Thymus (tissue), 11 donors: Measurements from ENCODE around the gene ZBTB7C. TPM values are rescaled to one million over a fixed set of nuclear protein-coding genes. Genes with fewer than 3 reads are reported as not detected.

Source experiments
- DNase-seq, 9 donors: peaks; one replicate each; pipeline ENCODE4 v3.0.0-alpha.2; 2013; ENCODE audit warnings: low spot score in 9 of 9, low read depth in 6 of 9, missing footprints in 1 of 9
- H3K27ac ChIP-seq, 2 donors: one replicate each; pipeline ENCODE4 v1.5.1; 2013; ENCODE audit warnings: control low read depth in 1 of 2, low read depth in 1 of 2, low read length in 1 of 2, mild to moderate bottlenecking in 1 of 2, moderate library complexity in 1 of 2
- H3K27me3 ChIP-seq, 2 donors: one replicate each; pipeline ENCODE4 v1.5.1; 2013; ENCODE audit warnings: low read length in 1 of 2; ENCODE audit not compliant: control insufficient read depth in 2 of 2, insufficient read depth in 1 of 2
- H3K36me3 ChIP-seq, 2 donors: one replicate each; pipeline ENCODE4 v1.5.1; 2013; ENCODE audit warnings: low read length in 1 of 2, mild to moderate bottlenecking in 1 of 2, moderate library complexity in 1 of 2; ENCODE audit not compliant: control insufficient read depth in 2 of 2, insufficient read depth in 2 of 2
- H3K4me1 ChIP-seq, 2 donors: one replicate each; pipeline ENCODE4 v1.5.1; 2013; ENCODE audit warnings: low read length in 2 of 2; ENCODE audit not compliant: control insufficient read depth in 2 of 2, insufficient read depth in 2 of 2
- H3K4me3 ChIP-seq, 2 donors: one replicate each; pipeline ENCODE4 v1.5.1; 2013; ENCODE audit warnings: low read length in 2 of 2, control low read depth in 1 of 2, mild to moderate bottlenecking in 1 of 2
- H3K9me3 ChIP-seq, 2 donors: one replicate each; pipeline ENCODE4 v1.5.1; 2013; ENCODE audit warnings: low read length in 1 of 2, mild to moderate bottlenecking in 1 of 2; ENCODE audit not compliant: control insufficient read depth in 2 of 2, insufficient read depth in 1 of 2
- WGBS: extraction: QIAGEN DNeasy Blood & Tissue Kit; methylation state at CpG from one replicate; pipeline ENCODE4 v1.1.7; 2013; 5-methylcytosine and 5-hydroxymethylcytosine counted together
- polyA plus RNA-seq: library from polyadenylated mRNA; stranded (reverse); fragments of 200-250 nt; gene quantifications from one replicate; pipeline ENCODE4 v1.2.3, GENCODE V29; 2013
- total RNA-seq: library from RNA; stranded (reverse); fragments of 120-200 nt; gene quantifications from one replicate; pipeline ENCODE4 v1.2.4, GENCODE V29; 2013
- donor health status: healthy.

ZBTB7C gene
- total and polyA plus RNA-seq, 2 donors = 0.14 to 0.73 TPM

DNA sequence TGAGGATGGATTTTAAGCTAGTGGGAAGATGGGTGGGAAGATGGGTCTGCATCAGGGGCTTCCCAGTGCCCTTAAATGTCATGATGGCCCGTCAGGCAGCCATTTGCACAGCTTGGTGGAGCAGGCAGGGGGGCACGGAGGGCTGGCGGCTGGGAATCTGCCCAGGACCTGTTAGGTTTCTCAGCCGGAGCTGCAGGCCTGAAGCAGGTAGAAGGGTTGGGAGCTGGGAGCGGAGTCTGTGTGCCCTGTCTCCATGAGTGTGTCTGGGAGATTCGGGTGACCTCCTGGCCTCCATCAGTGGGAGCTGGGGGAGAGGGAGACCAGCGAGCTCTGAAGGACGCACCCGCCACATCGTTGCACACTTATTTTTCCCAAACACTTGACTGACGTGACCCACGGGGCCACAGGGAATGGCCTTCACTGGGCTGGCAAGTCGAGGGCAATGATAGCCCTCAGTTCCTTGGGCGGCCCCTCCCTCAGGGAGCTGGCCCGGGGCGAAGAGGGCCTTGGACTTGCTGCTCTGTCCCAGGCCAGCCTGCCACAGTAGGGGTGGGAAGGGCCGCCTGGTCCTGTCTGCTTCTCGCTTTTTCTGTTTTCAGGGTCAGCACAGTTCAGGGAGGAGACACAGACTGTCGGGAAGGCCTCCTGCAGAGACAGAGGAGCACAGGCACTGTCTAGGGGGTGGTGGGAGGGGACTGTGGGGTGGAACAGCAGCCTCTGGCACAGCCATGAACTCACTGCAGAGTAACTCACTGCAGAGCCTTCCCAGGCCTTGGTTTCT, 236.8 kb downstream of the ZBTB7C start:
- no peaks in the 10 kb centered on the region for H3K27me3 ChIP-seq
- H3K36me3 ChIP-seq = no peaks in the 10 kb centered on the region
- no peaks in the 10 kb centered on the region for H3K9me3 ChIP-seq
- H3K4me3 ChIP-seq = no peak overlapping the region
- no peaks in the 10 kb centered on the region for H3K4me1 ChIP-seq
- no peak overlapping the region for H3K27ac ChIP-seq
- DNase-seq = no peak
- WGBS = 95% methylated on average over 19 of the region's 19 CpGs

DNA sequence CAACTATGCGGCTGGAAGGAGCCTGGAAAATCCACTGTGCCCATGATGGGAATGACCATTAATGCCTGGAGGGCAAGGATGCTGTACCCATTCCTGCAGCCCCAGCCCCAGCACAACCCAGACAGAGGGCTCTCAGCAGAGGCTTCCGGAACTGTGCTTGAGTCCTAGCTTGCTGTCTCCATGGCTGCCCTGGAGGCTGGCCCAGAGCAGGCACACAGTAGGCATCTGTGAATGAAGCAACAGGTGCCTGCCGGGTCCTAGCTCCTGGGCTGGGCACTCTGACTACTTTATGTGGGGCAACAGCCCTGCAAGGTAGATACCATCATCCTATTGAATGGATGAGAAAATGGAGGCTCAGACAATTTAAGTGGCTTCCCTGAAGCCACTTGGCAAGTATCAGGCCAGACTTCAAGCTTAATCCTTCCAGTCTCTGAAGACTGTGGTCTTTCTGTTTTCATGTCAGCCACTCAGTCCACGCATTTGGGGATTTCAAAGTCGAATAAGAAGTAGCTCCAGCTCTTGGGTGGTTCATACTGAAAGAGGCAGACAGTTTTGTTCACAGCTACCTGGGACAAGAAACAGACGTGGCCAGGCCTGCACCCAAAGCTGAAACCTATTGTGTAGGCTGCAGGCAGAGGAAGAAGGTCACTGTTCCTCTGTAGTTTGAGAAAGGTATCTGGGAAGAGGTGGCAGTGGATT, 237.5 kb downstream of the ZBTB7C start:
- no peaks in the 10 kb centered on the region for H3K27me3 ChIP-seq
- DNase-seq = no peak
- H3K4me3 ChIP-seq = no peak overlapping the region
- no peak overlapping the region for H3K27ac ChIP-seq
- WGBS = 95% methylated on average over 6 of the region's 6 CpGs
- H3K36me3 ChIP-seq = no peaks in the 10 kb centered on the region
- no peaks in the 10 kb centered on the region for H3K9me3 ChIP-seq
- H3K4me1 ChIP-seq = peaks cover 0 to 6% of the 10 kb centered on the region in 2 donors

DNA sequence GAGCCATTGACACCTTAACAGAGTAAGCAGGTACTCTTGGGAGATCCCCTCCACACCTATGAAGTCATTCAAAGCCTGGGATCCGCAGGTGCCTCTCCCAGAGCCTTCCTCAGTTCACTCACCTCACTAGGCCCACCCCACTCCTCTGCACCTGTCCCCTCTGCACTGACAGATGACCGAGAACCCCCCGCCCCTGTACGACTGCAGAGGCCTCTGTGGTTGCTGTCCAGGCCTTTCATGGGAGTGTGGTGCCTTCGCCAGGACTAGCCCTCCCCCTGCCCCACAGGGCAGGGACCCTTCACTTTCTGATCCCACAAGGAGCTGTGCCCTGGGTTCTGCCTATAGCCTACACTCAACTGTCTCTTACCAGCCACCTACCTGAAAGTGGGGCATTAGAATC, 238.5 kb downstream of the ZBTB7C start:
- WGBS = 87% methylated on average over 5 of the region's 5 CpGs
- H3K27me3 ChIP-seq = no peaks in the 10 kb centered on the region
- no peak for DNase-seq
- H3K4me1 ChIP-seq = peaks cover 0 to 8% of the 10 kb centered on the region in 2 donors
- no peaks in the 10 kb centered on the region for H3K36me3 ChIP-seq
- H3K9me3 ChIP-seq = no peaks in the 10 kb centered on the region
- H3K4me3 ChIP-seq = no peak overlapping the region
- H3K27ac ChIP-seq = no peak overlapping the region

DNA sequence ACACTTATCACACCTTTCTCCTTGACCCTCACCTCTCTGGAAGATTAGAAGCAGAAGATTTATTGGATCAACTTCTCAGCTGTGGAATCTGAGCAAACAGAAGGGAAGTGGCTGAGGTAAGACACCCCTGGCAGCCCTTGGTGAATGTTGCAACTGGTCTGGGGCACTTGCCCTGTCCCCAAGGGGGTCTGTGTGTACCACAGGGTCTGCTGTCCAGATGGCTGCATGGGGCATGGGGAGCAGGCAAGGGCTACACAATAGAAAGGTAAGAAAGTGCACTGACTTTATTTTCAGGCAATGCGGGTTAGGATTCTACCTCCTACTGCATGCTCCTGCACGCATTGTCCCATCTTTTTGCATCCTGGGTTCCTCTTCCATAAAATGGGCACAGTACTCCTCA, 240.3 kb downstream of the ZBTB7C start:
- peaks cover 0 to 8% of the 10 kb centered on the region in 2 donors for H3K4me1 ChIP-seq
- no peak overlapping the region for H3K27ac ChIP-seq
- WGBS = 94% methylated on average over 2 of the region's 2 CpGs
- no peaks in the 10 kb centered on the region for H3K27me3 ChIP-seq
- no peaks in the 10 kb centered on the region for H3K36me3 ChIP-seq
- no peaks in the 10 kb centered on the region for H3K9me3 ChIP-seq
- no peak overlapping the region for H3K4me3 ChIP-seq
- DNase-seq = no peak

DNA sequence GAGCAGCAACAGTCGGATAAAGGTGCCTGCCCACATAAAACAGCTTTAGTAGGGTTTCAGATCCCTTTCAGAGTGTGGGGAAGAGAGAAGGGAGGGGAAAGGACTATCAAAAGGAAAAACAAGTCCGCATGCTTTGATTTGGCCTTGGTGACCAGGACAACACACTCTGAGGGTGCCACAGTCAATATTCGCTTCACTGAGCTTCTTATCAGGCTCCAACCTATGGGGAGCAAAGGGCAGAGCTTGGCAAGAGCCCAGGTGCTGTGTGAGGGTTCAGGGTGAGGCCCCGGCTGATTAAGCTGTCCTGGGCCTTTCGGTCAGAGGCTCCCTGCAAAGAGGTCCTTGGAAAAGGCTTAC, 241.3 kb downstream of the ZBTB7C start:
- Histone ChIP-seq H3K4me3 (no peak overlapping the region), H3K9me3 (no peaks in the 10 kb centered on the region), H3K27me3 (peaks cover 0 to 6% of the 10 kb centered on the region in 2 donors), H3K36me3 (no peaks in the 10 kb centered on the region), H3K4me1 (peaks cover 0 to 8% of the 10 kb centered on the region in 2 donors), H3K27ac (no peak overlapping the region)
- WGBS = 94% methylated on average over 5 of the region's 5 CpGs
- no peak for DNase-seq

DNA sequence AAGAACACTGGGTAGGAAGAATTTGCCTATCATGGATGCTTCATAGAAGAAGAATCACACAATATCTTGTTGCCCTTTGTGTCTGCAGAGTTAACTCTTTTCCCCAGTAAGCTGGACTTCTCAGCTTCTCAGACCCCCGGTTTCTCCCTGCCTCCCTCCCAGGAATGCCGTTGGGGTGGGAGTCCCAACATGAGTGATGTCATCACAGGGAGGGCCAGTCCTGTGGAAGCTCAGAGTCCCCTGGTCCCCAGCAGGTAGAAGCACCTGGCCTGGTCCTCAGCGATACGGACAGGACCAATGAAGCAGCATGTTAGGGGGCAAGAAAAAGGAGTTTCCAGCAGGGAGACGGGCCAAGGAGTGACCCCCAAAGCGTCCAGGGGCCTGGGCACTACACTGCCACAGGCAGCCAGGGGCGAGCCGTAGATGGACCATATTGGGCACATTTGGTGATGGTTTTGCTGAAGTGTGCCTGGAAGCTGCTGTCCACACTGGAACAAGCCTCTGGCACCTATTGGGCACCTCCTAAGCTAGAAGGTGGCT, 242.8 kb downstream of the ZBTB7C start:
- Histone ChIP-seq H3K36me3 (no peaks in the 10 kb centered on the region), H3K27ac (no peak overlapping the region), H3K4me3 (no peak overlapping the region), H3K27me3 (peaks cover 3 to 17% of the 10 kb centered on the region in 2 donors), H3K9me3 (peaks cover 0 to under 1% of the 10 kb centered on the region in 2 donors), H3K4me1 (peaks cover 0 to 12% of the 10 kb centered on the region in 2 donors)
- 87% methylated on average over 8 of the region's 8 CpGs for WGBS
- no peak for DNase-seq

DNA sequence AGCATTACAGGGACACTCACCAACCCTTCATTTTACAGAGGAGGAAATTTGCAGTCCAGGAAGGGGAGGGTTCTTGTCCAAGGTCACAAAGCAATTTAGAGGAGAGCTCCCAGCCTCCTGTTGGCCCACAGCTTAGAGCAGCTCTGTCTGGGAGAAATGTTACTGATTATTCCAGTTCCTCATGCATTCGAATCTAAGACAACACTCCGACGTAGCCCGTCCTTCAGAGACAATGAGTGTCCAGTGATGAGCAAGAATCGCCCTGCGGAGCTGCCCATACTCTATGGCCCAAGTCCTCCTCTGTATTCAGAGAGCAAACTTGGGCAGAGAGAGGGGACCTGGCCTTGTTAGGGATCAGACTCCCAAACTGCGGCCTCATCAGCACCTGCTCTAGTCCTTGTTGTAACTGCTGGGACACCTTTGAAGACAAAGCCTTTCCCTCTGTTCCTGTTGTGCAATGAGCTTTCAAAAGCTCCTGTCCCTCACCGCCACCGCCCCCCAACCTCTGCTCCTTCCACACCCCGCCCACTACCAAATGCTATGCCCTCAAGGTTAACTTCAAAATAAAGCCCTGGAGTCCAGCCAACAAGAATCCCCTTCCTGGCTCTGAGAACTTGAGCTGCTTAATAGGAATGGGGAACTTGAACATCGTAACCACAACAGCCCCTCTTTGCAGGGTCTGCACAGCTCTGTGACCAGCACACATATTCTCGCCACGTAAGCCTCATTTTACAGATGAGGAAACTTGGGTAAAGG, 243.9 kb downstream of the ZBTB7C start:
- Histone ChIP-seq H3K36me3 (no peaks in the 10 kb centered on the region), H3K4me3 (no peak overlapping the region), H3K27ac (no peak overlapping the region), H3K27me3 (peaks cover 9 to 27% of the 10 kb centered on the region in 2 donors), H3K9me3 (peaks cover 0 to 2% of the 10 kb centered on the region in 2 donors), H3K4me1 (peaks cover 0 to 15% of the 10 kb centered on the region in 2 donors)
- no peak for DNase-seq
- WGBS = 63% methylated on average over 13 of the region's 13 CpGs

DNA sequence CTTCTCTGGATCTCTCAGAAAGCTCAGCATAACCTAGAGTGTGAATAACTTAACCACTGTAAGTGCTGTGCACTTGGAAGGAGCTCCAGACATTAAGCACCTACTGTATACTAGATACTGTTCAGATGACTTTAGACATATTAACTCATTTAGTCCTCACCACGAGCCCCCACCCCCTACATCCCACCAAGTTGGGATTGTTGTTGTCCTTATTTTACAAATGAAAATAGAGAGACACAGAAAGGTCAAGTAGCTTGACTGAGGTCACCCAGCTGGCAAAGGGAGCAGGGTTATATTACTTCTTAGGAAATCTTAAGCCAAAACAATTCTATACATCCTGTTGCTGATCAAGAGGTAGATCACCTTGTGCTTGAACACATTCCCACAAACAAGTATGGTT, 244.5 kb downstream of the ZBTB7C start:
- no peak overlapping the region for H3K27ac ChIP-seq

More for the DNA sequence above, 244.5 kb downstream of the ZBTB7C start:
- no peak overlapping the region for H3K4me3 ChIP-seq
- H3K27me3 ChIP-seq = peaks cover 9 to 33% of the 10 kb centered on the region in 2 donors
- H3K36me3 ChIP-seq = no peaks in the 10 kb centered on the region
- peaks cover 0 to 15% of the 10 kb centered on the region in 2 donors for H3K4me1 ChIP-seq
- WGBS = 88% methylated on average over 1 of the region's 1 CpG
- H3K9me3 ChIP-seq = peaks cover 0 to 2% of the 10 kb centered on the region in 2 donors
- no peak for DNase-seq
